ENCODE measurements around the gene LGR5.

Gene LGR5

DNA sequence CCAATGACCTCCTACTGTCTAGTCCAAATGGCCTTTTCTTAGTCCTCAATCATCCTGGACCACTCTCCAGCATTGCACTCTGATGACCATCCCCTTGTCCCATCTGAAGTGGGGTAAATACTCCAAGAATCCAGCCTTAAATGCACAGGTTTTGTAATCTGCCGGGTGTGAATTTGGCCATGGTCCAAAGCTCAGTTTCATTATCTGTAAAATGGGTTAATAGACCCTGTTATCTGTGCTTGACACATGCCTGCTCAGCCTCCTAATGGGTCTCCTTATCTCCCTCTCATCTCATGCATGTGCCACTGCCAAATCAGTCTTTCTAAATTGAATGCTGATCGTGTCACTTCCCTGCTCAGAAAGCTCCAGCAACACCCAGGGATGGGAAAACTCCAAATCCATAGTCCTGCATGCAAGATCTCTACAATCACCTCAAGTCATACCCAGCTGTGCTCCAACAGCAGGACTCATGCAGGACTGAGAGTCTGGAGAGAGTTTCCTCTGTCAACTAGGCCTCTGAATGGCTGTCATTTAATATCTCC is 22.3 kb downstream of the LGR5 start:
- TF ChIP-seq CTCF (conservative IDR thresholded peaks at IDR 0.05) = no peak

GRCh38 chr12:71465796-71466195 is 26.2 kb downstream of the LGR5 start:
- H3K27ac ChIP-seq = no peak overlapping the region
- TF ChIP-seq CTCF (conservative IDR thresholded peaks at IDR 0.05) = no peak

More for the DNA sequence above, 22.3 kb downstream of the LGR5 start:
- no peak overlapping the region for H3K27ac ChIP-seq

- no peak overlapping the region for H3K27ac ChIP-seq
- TF ChIP-seq CTCF (conservative IDR thresholded peaks at IDR 0.05) = no peak
Measured at GRCh38 chr12:71469258-71469750, 29.7 kb downstream of the LGR5 start.

DNA sequence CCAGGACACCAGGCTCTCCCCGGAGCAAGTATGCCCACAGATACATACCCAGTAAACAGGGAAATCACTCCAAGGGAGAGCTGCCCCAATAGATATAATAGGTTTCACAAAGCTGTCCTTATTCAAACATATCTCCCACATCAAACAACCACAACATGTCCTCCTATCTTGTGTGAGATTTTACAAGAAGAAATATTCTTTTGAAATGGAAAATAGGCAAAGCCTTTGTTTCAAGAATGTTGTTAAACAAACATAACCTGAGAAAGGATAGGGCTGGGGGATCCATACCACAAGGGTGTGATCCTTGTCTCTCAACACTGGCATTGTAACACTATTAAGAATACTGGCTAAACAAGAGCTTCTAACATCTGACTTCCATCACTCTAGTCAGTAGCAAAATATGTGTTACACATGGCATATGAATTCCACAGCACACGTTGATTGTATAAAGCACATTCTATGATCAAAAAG is 32.9 kb downstream of the LGR5 start:
- TF ChIP-seq CTCF (conservative IDR thresholded peaks at IDR 0.05) = no peak

DNA sequence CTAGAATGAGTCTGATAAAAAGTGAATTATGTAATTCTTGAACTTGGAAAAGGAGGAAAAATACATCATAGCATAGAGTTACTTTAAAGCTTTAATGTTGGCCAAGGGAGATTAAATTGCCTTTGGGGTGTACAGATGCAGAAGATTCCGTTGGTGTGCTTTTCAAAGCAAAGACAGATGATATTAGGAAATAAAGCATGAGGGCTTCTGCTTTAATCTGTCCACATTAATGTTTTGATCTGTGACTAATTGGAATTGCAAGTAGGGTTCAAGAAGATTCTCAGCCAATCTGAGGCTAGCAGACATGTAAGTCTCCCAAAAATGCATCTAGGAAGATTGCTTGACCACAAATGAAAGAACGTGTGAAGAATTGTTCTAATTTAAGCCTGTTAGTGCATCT is 35.2 kb downstream of the LGR5 start:
- no peak overlapping the region for H3K27ac ChIP-seq
- no peak for TF ChIP-seq CTCF (conservative IDR thresholded peaks at IDR 0.05)

More for the DNA sequence above, 32.9 kb downstream of the LGR5 start:
- no peak overlapping the region for H3K27ac ChIP-seq

- no peak for TF ChIP-seq CTCF (conservative IDR thresholded peaks at IDR 0.05)
- no peak overlapping the region for H3K27ac ChIP-seq
Measured at GRCh38 chr12:71475280-71475679, 35.7 kb downstream of the LGR5 start.

DNA sequence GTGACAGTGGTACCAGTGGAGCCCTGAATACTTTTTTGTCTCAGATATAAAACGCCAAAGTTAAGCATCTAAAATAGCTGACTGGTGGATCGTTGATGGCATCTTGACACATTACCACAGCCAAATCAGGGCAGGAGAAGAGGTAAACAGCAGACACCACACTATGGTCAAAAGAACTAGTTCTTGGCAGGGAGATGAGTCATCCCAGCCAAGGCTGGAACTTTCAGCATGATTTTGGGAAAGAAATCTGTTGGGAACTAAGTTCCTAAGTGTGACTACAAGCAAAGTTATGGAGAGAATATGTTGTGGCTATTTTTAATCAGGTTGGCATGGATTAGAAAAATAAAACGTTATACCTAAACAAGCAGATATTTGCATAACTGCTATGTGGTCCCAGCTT is 36.9 kb downstream of the LGR5 start:
- no peak overlapping the region for H3K27ac ChIP-seq
- no peak for TF ChIP-seq CTCF (conservative IDR thresholded peaks at IDR 0.05)

All from VCaP (cell line).